ENCODE data around the gene CDON.

CDON gene

DNA sequence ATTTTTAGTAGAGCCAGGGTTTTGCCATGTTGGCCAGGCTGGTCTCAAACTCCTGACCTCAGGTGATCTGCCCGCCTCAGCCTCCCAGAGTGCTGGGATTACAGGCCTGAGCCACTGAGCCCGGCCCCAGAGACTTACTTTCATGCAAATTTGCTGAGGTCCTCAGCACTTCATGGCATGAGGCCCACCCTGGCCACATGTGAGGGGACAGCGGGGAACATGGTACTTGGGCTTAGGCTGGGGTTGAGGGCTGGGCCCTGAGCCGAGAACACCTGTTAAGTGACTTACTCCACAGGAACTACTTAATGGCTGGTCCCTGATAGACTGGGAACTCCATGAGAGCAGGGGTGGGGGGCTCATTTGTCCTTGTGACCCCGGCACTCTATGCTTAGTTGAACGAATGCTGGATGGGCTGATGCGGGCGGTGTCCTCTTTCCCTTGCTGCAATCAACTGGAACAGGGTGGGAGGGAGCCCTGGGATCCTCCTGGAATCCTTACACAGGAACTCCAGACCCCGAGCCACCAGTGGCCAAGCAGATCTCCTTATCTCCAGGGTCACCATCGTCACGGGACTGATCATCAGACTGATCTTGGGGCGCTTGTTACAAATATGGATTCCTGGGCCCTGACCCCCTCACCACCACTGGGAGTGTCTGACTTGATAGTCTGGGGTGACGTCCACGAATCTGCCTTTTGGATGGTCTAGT, 115.8 kb downstream of the CDON start:
- TF ChIP-seq ZFX (IDR thresholded peaks at IDR 0.05; ENCODE audit: borderline replicate concordance), result no peak
- TF ChIP-seq, protein P1, sequence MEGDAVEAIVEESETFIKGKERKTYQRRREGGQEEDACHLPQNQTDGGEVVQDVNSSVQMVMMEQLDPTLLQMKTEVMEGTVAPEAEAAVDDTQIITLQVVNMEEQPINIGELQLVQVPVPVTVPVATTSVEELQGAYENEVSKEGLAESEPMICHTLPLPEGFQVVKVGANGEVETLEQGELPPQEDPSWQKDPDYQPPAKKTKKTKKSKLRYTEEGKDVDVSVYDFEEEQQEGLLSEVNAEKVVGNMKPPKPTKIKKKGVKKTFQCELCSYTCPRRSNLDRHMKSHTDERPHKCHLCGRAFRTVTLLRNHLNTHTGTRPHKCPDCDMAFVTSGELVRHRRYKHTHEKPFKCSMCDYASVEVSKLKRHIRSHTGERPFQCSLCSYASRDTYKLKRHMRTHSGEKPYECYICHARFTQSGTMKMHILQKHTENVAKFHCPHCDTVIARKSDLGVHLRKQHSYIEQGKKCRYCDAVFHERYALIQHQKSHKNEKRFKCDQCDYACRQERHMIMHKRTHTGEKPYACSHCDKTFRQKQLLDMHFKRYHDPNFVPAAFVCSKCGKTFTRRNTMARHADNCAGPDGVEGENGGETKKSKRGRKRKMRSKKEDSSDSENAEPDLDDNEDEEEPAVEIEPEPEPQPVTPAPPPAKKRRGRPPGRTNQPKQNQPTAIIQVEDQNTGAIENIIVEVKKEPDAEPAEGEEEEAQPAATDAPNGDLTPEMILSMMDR (IDR thresholded peaks at IDR 0.05), result no peak
- no peak overlapping the region for H3K27ac ChIP-seq

DNA sequence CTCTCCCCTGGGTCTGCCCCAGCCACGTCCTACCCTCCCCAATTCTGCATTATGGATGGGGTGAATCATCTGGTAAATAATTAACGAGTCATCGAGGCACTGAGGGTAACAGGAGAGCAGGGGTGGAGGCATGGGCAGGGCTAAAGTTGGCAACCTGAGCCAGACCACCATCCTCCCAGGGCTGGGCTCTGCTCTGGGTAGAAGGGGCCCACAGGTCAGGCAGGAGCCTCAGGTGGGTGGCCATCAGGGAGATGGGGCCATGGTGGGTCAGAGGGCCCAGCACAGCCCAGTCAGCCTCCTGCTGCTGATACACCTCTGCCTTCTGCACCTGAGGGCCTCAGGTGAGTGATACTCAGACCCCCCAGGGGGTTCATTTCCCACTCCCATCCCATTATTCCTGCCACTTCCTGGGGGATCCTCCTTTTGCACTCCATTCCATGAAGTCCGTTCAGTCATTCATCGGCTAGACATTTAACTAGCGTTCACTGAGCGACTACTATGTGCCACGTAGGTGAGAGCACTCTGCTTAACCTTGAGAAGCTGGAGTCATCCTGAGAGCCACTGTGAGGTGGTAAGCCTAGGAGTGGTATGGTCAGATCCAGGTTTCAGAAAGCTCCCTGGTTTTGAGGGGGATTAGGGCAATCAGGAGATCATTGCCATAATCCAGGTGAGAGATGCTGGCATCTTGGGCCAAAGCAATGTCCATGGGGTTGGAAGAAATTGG, 116.7 kb downstream of the CDON start, which contains the start of gene VSIG10L2:
VSIG10L2 (plus strand) TSS at position 248 of the 724 bp plus-strand sequence; CDS start at position 260, 12 bp downstream.
- no peak within 1 kb of the TSS for H3K27ac ChIP-seq
- TF ChIP-seq, protein P1 (IDR thresholded peaks at IDR 0.05), result no peak
- no peak for TF ChIP-seq ZFX (IDR thresholded peaks at IDR 0.05; ENCODE audit: borderline replicate concordance)

DNA sequence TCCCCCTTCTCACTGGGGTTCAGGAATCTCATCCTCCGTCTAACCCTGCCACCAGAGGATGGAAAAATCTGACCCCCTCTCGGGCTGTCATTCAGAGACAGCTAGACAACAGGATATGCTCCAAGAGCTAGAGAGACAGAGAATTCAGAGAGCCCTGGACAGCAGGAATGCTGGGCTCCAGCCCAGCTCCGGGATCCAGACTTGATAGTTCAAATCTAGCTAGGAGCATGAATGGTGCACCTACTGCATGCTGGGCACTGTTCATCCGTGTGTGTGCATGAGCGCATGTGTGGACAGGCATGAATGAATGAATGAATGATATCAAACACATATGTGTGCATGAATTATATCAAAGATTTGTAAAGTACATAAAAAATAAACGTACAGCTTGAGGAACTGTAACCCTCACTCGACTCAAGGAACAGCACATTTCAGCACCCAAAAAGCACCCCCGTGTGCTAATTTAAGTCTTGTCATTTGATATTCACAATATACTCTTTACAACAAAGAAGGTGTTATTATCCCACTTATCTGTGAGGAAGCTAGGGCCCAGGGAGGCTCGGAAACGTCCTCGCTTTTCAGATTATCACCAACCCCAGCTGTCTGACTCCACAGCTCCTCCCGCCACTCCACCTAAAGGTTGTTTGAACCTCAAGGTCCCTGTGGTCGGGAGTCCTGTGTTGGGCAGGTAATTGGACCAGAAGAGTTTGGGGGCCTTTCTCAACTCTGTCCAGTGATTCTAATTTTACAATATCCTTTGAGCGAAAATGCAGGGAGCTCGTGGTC, 117.5 kb downstream of the CDON start:
- TF ChIP-seq, protein P1 (IDR thresholded peaks at IDR 0.05), result no peak
- no peak for TF ChIP-seq ZFX (IDR thresholded peaks at IDR 0.05; ENCODE audit: borderline replicate concordance)
- H3K27ac ChIP-seq, result no peak overlapping the region

DNA sequence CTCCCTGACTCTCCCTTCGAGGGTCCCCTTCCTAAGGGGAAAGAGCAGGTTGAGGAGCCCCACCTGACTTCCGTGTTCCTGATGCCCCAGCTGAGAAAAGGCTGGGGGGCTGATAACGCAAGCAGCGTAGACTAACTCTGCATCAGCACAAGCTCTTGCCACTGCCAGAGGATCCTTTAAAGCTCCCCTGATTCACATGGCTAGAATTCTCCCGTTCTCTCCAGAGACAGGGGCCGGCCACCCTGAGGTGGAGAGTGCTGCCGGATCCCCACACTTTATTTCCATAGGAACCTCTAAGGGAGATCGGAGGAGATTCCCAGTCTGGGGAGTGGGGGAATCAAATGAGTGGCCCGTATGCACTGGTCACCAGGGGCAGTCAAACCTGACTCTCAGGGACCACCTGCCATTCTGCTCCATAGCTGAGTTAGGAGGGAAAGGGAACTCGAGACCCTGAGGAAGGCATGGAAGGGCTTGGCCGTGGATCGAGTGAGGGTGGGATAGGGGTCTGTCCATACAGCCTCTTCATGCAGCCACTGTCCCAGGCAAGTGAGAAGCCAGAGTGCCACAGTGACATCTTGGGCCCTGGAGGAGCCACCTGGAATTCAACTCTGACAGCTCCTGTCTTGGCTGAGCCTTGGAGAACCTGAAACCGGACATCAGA, 118.2 kb downstream of the CDON start:
- TF ChIP-seq, protein P1 (IDR thresholded peaks at IDR 0.05), result no peak
- TF ChIP-seq ZFX (IDR thresholded peaks at IDR 0.05; ENCODE audit: borderline replicate concordance), result no peak
- H3K27ac ChIP-seq, result no peak overlapping the region

DNA sequence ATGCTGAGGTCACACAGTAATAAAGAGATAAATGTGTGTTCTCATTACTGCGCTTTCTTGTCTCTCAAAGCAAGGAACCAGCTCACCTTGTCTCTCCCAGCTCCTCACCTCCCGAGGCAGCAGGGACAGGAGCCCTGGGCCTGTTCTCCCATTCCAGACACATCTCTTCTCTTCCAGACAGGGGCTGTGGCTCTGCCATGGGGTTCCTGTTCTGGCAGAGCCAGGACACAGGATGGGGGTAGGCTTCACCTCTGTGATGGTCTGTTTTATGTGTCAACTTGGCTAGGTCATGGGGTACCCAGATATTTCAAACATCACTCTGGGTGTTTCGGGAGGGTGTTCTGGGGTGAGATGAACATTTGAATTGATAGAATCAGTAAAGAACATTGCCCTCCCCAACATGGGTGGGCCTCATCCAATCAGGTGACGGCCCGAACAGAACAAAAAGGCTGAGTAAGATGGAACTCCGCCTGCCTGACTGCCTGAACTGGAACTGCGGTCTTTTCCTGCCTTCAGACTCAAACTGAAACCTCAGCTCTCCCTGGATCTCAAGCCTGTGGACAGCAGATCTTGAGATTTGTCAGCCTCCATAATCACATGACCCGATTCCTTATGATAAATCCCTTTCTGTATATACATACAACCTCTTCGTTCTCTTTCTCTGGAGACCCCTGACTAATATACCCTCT, 118.9 kb downstream of the CDON start:
- no peak overlapping the region for H3K27ac ChIP-seq
- no peak for TF ChIP-seq ZFX (IDR thresholded peaks at IDR 0.05; ENCODE audit: borderline replicate concordance)
- TF ChIP-seq, protein P1 (IDR thresholded peaks at IDR 0.05), result no peak

DNA sequence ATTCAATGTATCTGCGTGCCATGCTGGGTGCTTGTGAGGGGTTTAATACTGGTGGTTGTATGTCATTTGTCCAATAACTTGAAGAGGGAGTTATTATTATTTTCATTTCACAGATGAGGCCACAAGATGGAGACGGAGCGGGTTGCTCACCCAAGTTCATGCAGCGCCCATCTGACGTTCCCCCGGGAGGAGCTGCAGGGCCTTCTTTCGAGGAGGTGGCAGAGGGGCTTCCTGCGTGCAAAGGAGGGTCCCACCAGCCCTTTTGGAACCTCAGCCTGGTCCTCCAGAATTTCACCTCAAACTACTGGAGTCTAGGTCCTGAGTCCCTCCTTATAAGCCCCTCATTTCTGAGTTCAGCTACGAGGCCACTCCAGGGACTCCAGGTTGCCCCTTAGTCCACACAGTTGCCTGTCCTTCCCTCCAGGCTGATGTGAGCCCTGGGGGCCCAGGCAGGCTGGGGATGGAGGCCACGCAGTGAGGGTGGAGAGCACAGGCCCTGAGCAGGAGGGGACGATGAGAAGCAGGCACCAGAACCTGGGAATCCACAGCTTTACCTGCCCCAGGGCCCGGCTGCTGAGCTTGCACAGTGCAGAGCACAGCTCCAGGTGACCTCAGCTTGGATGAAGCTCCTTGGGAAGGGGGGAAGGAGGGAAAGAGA, 119.8 kb downstream of the CDON start:
- H3K27ac ChIP-seq, result no peak overlapping the region
- no peak for TF ChIP-seq ZFX (IDR thresholded peaks at IDR 0.05; ENCODE audit: borderline replicate concordance)
- TF ChIP-seq, protein P1 (IDR thresholded peaks at IDR 0.05), result no peak

Data from 22Rv1 (cell line).